Sciatic nerve (tissue), 2 donors: ENCODE data around the gene KRTAP12-1. TPM values are rescaled to one million over a fixed set of nuclear protein-coding genes. Genes with fewer than 3 reads are reported as not detected.
"Not testable (repeated sequence)": the region's sequence is repeated elsewhere in the genome, so short reads cannot be mapped to it uniquely, and the experiment has no call there.

ENCODE experiments used
- ATAC-seq: fragments of 200-7000 bp; cut with Tn5 transposase; one replicate; pipeline ENCODE4 v1.9.1; 2020; ENCODE audit warnings: mild to moderate bottlenecking, moderate library complexity
- DNase-seq: peaks from one replicate; pipeline ENCODE4 v3.0.0-alpha.2; 2020; ENCODE audit warnings: low spot score
- intact Hi-C: fragments of 100-400 bp; cut with DNase I; formaldehyde crosslinking; loops from one replicate; pipeline ENCODE4 v1.14.2; 2022
- total RNA-seq: library from RNA; stranded (reverse); fragmentation: NEBNext Ultra II Directional; extraction: Animal tissue kit (Norgen Biotek cat#: 25700); gene quantifications from one replicate; pipeline ENCODE4 v1.2.1, GENCODE V29; 2021
- donor health status: DM: no; HTN: no; CAD: no.
- donor health status: DM: no; HTN: no; CAD: no.

Gene KRTAP12-1
- total RNA-seq, 1 donor from 2014 or later: not detected

DNA sequence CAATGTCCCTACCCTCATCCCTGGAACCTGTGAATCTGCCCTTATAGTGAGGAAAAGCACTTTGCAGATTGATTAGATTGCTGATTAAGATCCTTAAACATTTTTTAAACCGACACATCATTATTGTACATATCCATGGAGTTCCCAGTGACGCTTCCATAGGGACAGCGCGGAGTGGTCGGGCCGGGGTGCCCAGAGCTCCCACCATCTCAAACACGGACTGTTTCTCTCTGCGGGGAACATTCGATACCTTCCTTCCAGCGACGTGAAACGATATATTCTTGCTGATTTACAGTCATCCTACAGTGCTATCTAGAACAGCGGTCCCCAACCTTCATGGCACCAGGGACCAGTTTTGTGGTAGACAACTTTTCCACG, 19.0 kb upstream of the KRTAP12-1 start:
- ATAC-seq: no peak
- peak; percentile 17 for DNase-seq
- intact Hi-C loops: no loop called here

DNA sequence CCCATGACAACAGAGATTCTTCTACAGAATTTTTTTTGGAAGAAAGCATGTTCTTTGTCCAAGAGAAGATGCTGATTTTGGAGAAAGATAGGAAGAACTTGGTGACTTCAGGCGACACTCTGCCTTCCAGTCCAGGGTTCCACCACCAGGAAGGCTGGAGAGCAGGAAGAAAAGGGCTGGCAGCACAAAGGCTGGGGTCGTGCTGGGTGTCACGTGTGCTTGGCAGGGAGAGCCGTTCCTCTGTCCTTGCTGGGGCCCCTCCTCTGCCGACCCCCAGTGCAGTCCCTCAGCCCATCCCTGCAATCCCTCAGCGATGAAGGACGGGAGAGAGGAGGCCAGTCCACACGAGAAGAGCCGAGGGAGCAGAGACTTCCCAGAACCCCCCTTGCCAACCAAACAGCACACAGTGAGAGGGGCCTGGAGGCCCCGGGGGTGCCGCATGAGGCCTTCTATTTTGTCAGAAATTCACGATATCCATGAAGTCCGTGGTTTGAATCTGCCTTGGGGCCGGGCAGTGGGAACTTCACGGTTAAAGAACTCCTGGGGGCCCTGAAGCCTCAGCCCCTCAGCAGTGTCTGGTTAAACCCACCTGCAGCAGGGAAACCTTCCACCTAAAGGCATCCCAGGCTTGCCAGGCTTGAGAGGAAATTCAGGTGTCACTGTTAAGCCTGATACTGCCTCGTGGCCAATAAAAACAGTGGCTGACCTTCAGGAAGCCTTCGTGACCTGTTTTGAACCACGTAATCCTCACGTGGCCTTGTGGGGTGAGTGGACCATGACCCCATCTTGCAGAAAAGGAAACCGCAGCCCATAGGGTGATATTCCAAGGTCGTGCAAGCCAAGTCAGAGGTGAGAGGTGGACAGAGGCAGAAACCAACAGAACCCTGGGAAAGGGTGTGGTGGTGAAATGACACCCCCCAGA, 18.4 kb upstream of the KRTAP12-1 start:
- ATAC-seq: no peak
- peak; percentile 13 for DNase-seq
- intact Hi-C loops: no loop called here

DNA sequence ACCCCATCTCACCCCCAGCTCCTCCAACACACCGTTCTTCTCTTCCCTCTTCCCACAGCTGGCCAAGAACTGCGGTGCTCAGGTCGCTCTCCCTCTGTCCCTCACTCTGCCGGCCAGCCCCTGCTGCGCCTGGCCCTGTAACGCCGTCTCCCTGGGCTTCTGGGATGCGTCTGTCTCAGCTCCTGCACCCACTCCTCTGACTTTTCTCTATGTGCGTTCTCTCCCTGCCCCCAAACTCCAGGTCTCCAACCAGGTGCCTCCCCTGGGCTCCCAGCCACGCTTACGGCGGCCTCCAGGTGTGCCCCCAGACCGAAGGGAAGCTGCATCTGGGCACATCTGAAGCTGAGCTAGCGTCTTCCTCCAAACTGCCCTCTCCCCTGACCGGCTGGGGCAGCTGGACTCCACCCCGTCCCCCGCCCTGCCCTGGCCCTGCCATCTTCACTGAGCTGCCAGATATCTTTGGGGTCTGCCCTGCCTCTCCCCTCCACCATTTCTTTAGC, 17.6 kb upstream of the KRTAP12-1 start:
- DNase-seq: peak; percentile 25
- intact Hi-C loops: no loop called here
- no peak for ATAC-seq

GRCh38 chr21:44697811-44698734, 16.1 kb upstream of the KRTAP12-1 start:
- intact Hi-C loops: no loop called here
- DNase-seq (peak; percentile 52), ATAC-seq (no peak)

DNA sequence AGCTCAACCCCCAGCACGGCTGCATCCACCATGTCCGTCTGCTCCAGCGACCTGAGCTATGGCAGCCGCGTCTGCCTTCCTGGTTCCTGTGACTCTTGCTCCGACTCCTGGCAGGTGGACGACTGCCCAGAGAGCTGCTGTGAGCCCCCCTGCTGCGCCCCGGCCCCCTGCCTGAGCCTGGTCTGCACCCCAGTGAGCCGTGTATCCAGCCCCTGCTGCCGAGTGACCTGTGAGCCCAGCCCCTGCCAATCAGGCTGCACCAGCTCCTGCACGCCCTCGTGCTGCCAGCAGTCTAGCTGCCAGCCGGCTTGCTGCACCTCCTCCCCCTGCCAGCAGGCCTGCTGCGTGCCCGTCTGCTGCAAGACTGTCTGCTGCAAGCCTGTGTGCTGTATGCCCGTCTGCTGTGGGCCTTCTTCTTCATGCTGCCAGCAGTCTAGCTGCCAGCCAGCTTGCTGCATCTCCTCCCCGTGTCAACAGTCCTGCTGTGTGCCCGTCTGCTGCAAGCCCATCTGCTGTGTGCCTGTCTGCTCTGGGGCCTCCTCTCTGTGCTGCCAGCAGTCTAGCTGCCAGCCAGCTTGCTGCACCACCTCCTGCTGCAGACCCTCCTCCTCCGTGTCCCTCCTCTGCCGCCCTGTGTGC, 15.3 kb upstream of the KRTAP12-1 start, which contains the start of gene KRTAP10-12:
Gene KRTAP10-12, plus strand, starts transcription at position 1 of the 639 bp plus-strand sequence. Its CDS starts 30 bp downstream, at position 31.
- DNase-seq, ATAC-seq, intact Hi-C loops: not testable (repeated sequence)

DNA sequence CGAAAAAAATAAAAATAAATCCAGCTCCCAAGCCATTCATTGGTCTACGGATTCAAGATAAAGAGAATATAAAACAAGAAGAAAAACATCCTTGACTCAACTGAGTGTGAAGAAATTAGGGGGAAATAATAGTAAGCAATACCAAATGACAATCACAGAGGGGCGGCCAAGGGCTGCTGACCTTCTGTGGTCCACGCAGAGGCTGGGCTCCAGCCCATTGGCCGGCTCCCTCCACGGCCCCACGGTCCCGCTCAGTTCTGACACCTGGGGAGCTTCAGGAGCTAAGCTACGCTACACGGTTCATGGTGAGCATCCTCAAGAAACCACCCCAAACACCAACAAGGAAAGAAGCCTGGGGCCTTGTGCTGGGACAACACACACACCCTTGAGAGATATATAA, 14.6 kb upstream of the KRTAP12-1 start:
- ATAC-seq (no peak), DNase-seq (peak; percentile 33)
- intact Hi-C loops: no loop called here

DNA sequence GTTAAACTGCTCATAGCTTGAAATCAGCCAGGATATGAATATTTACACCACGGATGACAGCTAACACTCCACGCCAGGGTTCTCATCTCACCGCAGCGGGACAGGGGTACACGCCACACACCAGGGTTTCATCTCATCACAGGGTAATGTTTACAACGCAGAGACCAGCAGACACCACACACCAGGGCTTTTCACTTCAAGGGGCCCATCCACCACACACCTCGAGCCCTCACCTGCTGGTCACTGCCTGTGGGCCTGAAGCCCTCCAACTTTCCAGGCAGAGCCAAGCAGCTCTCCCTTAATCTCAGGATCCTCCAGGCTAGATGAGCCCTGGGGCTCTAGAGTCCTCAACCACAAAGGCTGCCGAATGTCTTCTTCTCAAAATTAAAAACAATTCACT, 13.7 kb upstream of the KRTAP12-1 start:
- DNase-seq (no peak), ATAC-seq (no peak)
- intact Hi-C loops: no loop called here

DNA sequence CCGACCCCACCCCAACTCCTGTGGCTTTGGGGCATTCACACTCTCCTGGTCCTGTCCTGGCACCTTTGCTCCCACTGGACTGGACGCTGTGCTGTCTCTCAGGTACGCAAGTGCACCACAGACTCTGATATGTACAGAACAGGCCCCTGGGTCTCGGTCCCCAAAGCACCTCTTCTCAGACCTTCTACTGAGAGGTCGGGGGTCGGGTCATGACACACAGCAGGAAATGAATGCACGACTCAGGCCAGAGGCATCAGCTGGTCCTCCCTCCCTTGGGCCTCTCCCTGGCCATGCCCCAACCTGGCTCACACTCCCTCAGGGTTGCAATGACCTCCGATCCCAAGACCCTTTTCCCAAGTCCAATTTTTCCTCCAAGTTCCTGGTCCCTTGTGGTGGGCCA, 13.2 kb upstream of the KRTAP12-1 start:
- intact Hi-C loops: no loop called here
- ATAC-seq: no peak

DNA sequence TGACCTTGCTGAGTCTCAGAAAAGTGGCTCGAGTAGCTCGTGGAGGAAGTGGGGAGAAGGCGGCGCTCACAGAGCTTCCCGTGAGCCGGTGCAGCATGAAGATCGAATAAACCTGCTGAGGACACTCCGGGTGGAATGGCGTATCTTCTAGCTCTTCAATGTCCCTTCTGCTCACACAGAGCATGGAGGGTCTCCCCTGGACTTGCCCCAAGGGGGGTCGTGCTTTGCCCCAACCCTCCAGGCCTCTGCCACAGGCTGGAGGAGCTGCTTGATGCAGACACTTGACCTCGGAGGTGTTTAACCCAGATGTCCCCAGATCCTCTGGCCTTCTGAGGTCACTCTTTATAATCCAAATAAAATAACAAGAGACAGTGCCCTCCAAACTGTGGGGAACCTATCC, 12.8 kb upstream of the KRTAP12-1 start:
- intact Hi-C loops: no loop called here
- ATAC-seq (no peak), DNase-seq (peak; percentile 25)

More for the DNA sequence above, 13.2 kb upstream of the KRTAP12-1 start:
- DNase-seq: peak; percentile 17

DNA sequence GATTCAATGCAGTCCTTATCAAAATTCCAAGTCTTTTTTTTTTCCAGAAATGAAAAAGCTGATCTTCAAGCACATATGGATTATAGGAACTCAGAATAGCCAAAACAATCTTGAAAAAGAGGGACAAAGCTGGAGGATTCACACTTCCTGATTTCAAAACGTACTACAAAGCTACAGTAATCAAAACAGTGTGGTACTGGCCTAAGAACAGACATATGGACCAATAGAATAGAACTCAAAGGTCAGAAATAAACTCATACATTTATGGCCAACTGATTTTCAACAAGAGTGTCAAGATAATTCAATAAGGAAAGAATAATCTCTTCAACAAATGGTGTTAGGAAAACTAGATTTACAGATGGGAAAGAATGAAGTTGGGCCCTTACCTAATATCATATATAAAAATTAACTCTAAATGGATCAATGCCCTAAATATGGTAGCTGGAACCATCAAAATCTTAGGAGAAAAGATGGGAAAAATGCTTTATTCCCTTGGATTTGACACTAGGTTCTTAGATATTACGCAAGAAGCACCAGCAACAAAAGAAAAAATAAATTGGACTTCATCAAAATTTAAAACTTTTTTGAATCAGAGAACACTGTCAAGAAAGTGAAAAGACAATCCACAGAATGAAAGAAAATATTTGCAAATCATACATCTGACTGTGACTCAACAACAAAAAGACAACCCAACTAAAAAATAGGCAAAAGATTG, 11.0 kb upstream of the KRTAP12-1 start:
- intact Hi-C loops: no loop called here
- DNase-seq: no peak
- ATAC-seq: no peak

DNA sequence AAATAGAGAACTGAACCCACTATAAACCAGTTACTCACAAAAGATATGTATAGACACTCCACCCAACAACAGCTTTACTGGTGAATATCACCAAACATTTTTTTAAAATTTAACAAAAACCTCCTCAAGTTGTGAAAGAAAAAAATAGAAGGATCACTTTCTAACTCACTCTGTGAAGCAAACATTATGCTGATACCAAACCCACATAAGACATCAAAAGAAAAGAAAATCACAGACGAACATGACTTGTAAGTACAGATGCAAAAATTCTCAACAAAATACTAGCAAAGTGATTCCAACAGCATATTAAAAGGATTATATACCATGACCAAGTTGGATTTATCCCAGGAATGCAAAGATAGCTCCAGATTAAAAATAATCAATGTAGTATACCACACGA, 9.7 kb upstream of the KRTAP12-1 start:
- intact Hi-C loops: no loop called here
- no peak for ATAC-seq
- no peak for DNase-seq

GRCh38 chr21:44689740-44690139, 7.8 kb upstream of the KRTAP12-1 start:
- ATAC-seq, intact Hi-C loops, DNase-seq: not testable (repeated sequence)

- intact Hi-C loops: no loop called here
- peak; percentile 34 for DNase-seq
- no peak for ATAC-seq
Observed at GRCh38 chr21:44687671-44688070, 5.7 kb upstream of the KRTAP12-1 start.

- ATAC-seq: no peak
- intact Hi-C loops: no loop called here
- DNase-seq: peak; percentile 36
Observed at GRCh38 chr21:44686843-44687561, 5.0 kb upstream of the KRTAP12-1 start.

GRCh38 chr21:44686000-44686781, 4.2 kb upstream of the KRTAP12-1 start:
- intact Hi-C loops: no loop called here
- ATAC-seq: no peak
- DNase-seq: peak; percentile 31

DNA sequence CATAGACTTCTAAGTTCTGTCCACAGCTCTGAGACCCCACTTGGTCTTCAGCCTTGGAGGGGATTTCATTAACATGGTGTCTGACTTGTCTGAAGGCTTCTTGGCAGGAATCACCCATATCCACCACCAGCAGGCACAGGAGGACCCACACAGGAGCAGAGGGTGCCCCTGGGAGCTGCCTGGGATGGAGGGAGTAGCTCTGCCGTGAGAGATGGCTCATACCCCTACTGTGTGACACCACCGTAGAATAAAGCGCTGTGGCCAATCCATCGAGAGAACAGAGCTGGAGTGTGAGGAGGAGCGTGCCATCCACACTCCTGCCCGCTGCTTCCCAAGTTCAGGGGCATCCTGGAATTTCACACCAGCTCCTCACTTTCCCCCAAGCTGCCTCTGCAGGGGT, 3.1 kb upstream of the KRTAP12-1 start:
- ATAC-seq, DNase-seq, intact Hi-C loops: not testable (repeated sequence)

DNA sequence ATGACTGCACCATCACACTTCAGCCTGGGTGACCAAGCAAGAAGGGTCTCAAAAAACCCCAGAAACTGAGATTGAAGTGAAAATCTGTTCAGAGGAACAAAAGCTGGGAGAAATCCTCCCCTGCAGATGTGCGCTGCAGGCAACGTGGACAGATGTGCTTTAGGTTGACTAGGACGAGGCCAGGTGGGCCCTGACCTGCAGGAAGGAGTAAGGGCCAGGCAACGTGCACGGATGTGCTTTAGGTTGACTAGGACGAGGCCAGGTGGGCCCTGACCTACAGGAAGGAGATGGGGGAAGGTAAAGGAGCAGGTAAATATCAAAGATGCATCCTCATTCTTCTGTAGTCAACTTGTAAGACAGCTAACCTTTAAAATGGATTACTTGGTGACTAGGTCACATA, 2.5 kb upstream of the KRTAP12-1 start:
- peak; percentile 14 for DNase-seq
- no peak for ATAC-seq
- intact Hi-C loops: no loop called here
